Loucy (cell line): ENCODE data around the gene KCNJ18.
"Not testable (repeated sequence)": the region's sequence is repeated elsewhere in the genome, so short reads cannot be mapped to it uniquely, and the experiment has no call there.

ENCODE experiments used
- CTCF ChIP-seq: fragments of 200-600 bp; sonication (generic); conservative IDR thresholded peaks from 2 replicates; pipeline ENCODE4 v1.5.1; 2014; ENCODE audit warnings: mild to moderate bottlenecking, antibody characterized with exemption, low read length
- EZH2phosphoT487 ChIP-seq: fragments of 200-600 bp; IDR thresholded peaks from 2 replicates; pipeline ENCODE4 v1.6.1; 2018; ENCODE audit warnings: antibody characterized with exemption, mild to moderate bottlenecking, moderate library complexity, borderline replicate concordance

- TF ChIP-seq CTCF, EZH2phosphoT487: not testable (repeated sequence)
Measured at GRCh38 chr17:21744621-21745020, 52.3 kb downstream of the KCNJ18 start.
